Lower leg skin (tissue), 3 donors: ENCODE data around the gene SOCS6.

ENCODE experiments used
- CTCF ChIP-seq, 3 donors: fragments of 450-650 bp; IDR thresholded peaks; one replicate each; pipeline ENCODE4 v1.5.1; 2016; ENCODE audit warnings: antibody characterized with exemption in 3 of 3, mild to moderate bottlenecking in 3 of 3, moderate library complexity in 2 of 3
- POLR2A ChIP-seq, 2 donors: fragments of 450-650 bp; IDR thresholded peaks; one replicate each; pipeline ENCODE4 v1.6.1; 2016 to 2017; ENCODE audit warnings: antibody characterized with exemption in 2 of 2, mild to moderate bottlenecking in 1 of 2, moderate library complexity in 1 of 2

GRCh38 chr18:70280007-70280925, 8.6 kb upstream of the SOCS6 start:
- TF ChIP-seq CTCF (IDR thresholded peaks at IDR 0.05): no peak
- TF ChIP-seq POLR2A (IDR thresholded peaks at IDR 0.05): no peak
